ENCODE results near the gene SEPTIN8. TPM values are rescaled to one million over a fixed set of nuclear protein-coding genes. Genes with fewer than 3 reads are reported as not detected.
A peak's percentile ranks its signal among the peaks of the same experiment; 100 is the strongest.

Gene SEPTIN8
- total and polyA plus RNA-seq, 2 donors (not counting 1 experiment from before 2014, with no cell fraction given) = 4.0 to 5.9 TPM

- Histone ChIP-seq H3K36me3 (replicated peaks in 1 of 2; ENCODE audit: control extremely low read depth in 1 of 2, control insufficient read depth in 1 of 2, extremely low read depth in 1 of 2, insufficient read depth in 2 of 2, low read length in 1 of 2) (no peaks in the 10 kb centered on the region), H4K20me1 (ENCODE audit: control insufficient read depth, insufficient read depth, low read length, poor library complexity, severe bottlenecking) (no peaks in the 10 kb centered on the region), H3K27ac (ENCODE audit: low read length in 2 of 2) (no peak overlapping the region), H3K4me3 (ENCODE audit: control extremely low read depth in 1 of 5, extremely low read depth in 1 of 5, insufficient read depth in 1 of 5, low read depth in 2 of 5, low read length in 4 of 5) (no peak overlapping the region), H3K4me1 (ENCODE audit: control insufficient read depth in 2 of 2, insufficient read depth in 2 of 2, low read length in 2 of 2) (no peaks in the 10 kb centered on the region), H3K4me2 (replicated peaks; ENCODE audit: low read depth, low read length, poor library complexity, severe bottlenecking) (no peak overlapping the region), H3K27me3 (replicated peaks in 1 of 4; ENCODE audit: control extremely low read depth in 1 of 4, control insufficient read depth in 3 of 4, insufficient read depth in 4 of 4, low read length in 3 of 4) (peaks cover 0 to 10% (median 0%) of the 10 kb centered on the region in 4 experiments), H3K79me2 (ENCODE audit: control insufficient read depth, insufficient read depth, low read length) (no peaks in the 10 kb centered on the region), H3K9me3 (ENCODE audit: control extremely low read depth in 1 of 3, control insufficient read depth in 2 of 3, insufficient read depth in 1 of 3, low read length in 2 of 3) (peaks cover 0 to 6% (median 0%) of the 10 kb centered on the region in 3 donors), H3K9ac (ENCODE audit: low read length) (no peak overlapping the region), H2AFZ (ENCODE audit: insufficient read depth, low read depth, low read length, poor library complexity, severe bottlenecking) (no peak overlapping the region)
- ChIA-PET CTCF (interaction anchor here (0.6 kb wide), 1 partner anchor 68 kb away, joined by 3 read pairs; no protein-coding TSS in a partner anchor), POLR2A (no interaction called here)
- H3K4me1 Mint-ChIP-seq = peaks cover 12% of the 10 kb centered on the region
- H3K27me3 Mint-ChIP-seq = peaks cover 6% of the 10 kb centered on the region
- DNase-seq = no peak
- ATAC-seq (ENCODE audit: low read depth) = no peak
- no peak overlapping the region for H3K4me3 Mint-ChIP-seq
- intact Hi-C loops (cut with micrococcal nuclease) = no loop called here
- H3K27ac Mint-ChIP-seq = no peak overlapping the region
- no peaks in the 10 kb centered on the region for H3K9me3 Mint-ChIP-seq (ENCODE audit: insufficient read depth)
- TF ChIP-seq EZH2 (IDR thresholded peaks at IDR 0.05; ENCODE audit: borderline replicate concordance, insufficient read depth, low read depth, low read length, poor library complexity, severe bottlenecking) = no peak
- no peak for TF ChIP-seq CTCF (IDR thresholded peaks at IDR 0.05)
- no CpG with 5 or more reads among the region's 1 CpG for whole genome bisulfite sequencing (ENCODE audit: insufficient coverage)
These were observed 24.4 kb downstream of the SEPTIN8 start for GRCh38 chr5:132752581-132753125.

- peaks cover 0 to 6% (median 0%) of the 10 kb centered on the region in 3 donors for H3K9me3 ChIP-seq (ENCODE audit: control extremely low read depth in 1 of 3, control insufficient read depth in 2 of 3, insufficient read depth in 1 of 3, low read length in 2 of 3)
- H3K27me3 ChIP-seq (replicated peaks in 1 of 4; ENCODE audit: control extremely low read depth in 1 of 4, control insufficient read depth in 3 of 4, insufficient read depth in 4 of 4, low read length in 3 of 4) = peaks cover 0 to 14% (median 0%) of the 10 kb centered on the region in 4 experiments
- H3K4me1 ChIP-seq (ENCODE audit: control insufficient read depth in 2 of 2, insufficient read depth in 2 of 2, low read length in 2 of 2) = peaks cover 0 to under 1% of the 10 kb centered on the region in 2 donors
- TF ChIP-seq CTCF (IDR thresholded peaks at IDR 0.05) = no peak
- TF ChIP-seq EZH2 (IDR thresholded peaks at IDR 0.05; ENCODE audit: borderline replicate concordance, insufficient read depth, low read depth, low read length, poor library complexity, severe bottlenecking) = no peak
- Mint-ChIP-seq H3K27me3 (peaks cover 6% of the 10 kb centered on the region), H3K4me1 (peaks cover 12% of the 10 kb centered on the region), H3K27ac (peak overlapping the region; percentile 57), H3K4me3 (no peak overlapping the region), H3K9me3 (ENCODE audit: insufficient read depth) (no peaks in the 10 kb centered on the region)
- no peak overlapping the region for H3K9ac ChIP-seq (ENCODE audit: low read length)
- H3K4me3 ChIP-seq (ENCODE audit: control extremely low read depth in 1 of 5, extremely low read depth in 1 of 5, insufficient read depth in 1 of 5, low read depth in 2 of 5, low read length in 4 of 5) = no peak overlapping the region
- no peaks in the 10 kb centered on the region for H4K20me1 ChIP-seq (ENCODE audit: control insufficient read depth, insufficient read depth, low read length, poor library complexity, severe bottlenecking)
- ATAC-seq (ENCODE audit: low read depth) = no peak
- WGBS (ENCODE audit: insufficient coverage) = 98% methylated on average over 5 of the region's 5 CpGs
- intact Hi-C loops (cut with micrococcal nuclease) = no loop called here
- no peaks in the 10 kb centered on the region for H3K36me3 ChIP-seq (replicated peaks in 1 of 2; ENCODE audit: control extremely low read depth in 1 of 2, control insufficient read depth in 1 of 2, extremely low read depth in 1 of 2, insufficient read depth in 2 of 2, low read length in 1 of 2)
- H3K4me2 ChIP-seq (replicated peaks; ENCODE audit: low read depth, low read length, poor library complexity, severe bottlenecking) = no peak overlapping the region
- ChIA-PET POLR2A (no interaction called here), CTCF (interaction anchor here (0.6 kb wide), 1 partner anchor 68 kb away, joined by 3 read pairs; no protein-coding TSS in a partner anchor)
- H3K79me2 ChIP-seq (ENCODE audit: control insufficient read depth, insufficient read depth, low read length) = no peaks in the 10 kb centered on the region
- no peak overlapping the region for H2AFZ ChIP-seq (ENCODE audit: insufficient read depth, low read depth, low read length, poor library complexity, severe bottlenecking)
- H3K27ac ChIP-seq (ENCODE audit: low read length in 2 of 2) = no peak overlapping the region
- no peak for DNase-seq
These were observed 25.0 kb downstream of the SEPTIN8 start for GRCh38 chr5:132751971-132752580.
